CD4-positive, alpha-beta T cell (primary cell): ENCODE data around the gene PPP1R27. TPM values are rescaled to one million over a fixed set of nuclear protein-coding genes. Genes with fewer than 3 reads are reported as not detected.
A peak's percentile ranks its signal among the peaks of the same experiment; 100 is the strongest.

Experiments
- ATAC-seq: fragments of 200-7000 bp; cut with Tn5 transposase; one replicate; pipeline ENCODE4 v1.10.0; 2022; ENCODE audit warnings: mild to moderate bottlenecking; ENCODE audit not compliant: poor library complexity
- CTCF ChIA-PET: fragments of 350-600 bp; sonication (Branson Sonifier 250); formaldehyde crosslinking; loops from one replicate; lab custom pipeline; 2021; ENCODE audit warnings: antibody characterized with exemption, inconsistent platforms; lab: Charles Lee
- POLR2A ChIA-PET: fragments of 350-600 bp; sonication (Branson Sonifier 250); formaldehyde crosslinking; loops from one replicate; lab custom pipeline; 2021; ENCODE audit warnings: antibody characterized with exemption, inconsistent platforms; lab: Charles Lee
- DNase-seq, 14 experiments: peaks; one replicate each; pipeline ENCODE4 v3.0.0-alpha.2; 2013 to 2020; ENCODE audit warnings: mixed read lengths in 2 of 14
- H3K27ac ChIP-seq, 2 donors: one replicate each; pipeline versions ENCODE4 v1.5.1 to v1.7.0; 2013; ENCODE audit warnings: low read length in 2 of 2, low read depth in 1 of 2, mild to moderate bottlenecking in 1 of 2
- H3K27me3 ChIP-seq, 2 experiments: 1 replicate in 1 of 2; 2 replicates in 1 of 2; pipeline versions ENCODE4 v1.6.1 to v1.7.0; 2013; ENCODE audit warnings: low read length in 2 of 2, control low read depth in 1 of 2, mild to moderate bottlenecking in 1 of 2, moderate library complexity in 1 of 2; ENCODE audit not compliant: insufficient read depth in 2 of 2, control insufficient read depth in 1 of 2
- H3K36me3 ChIP-seq: one replicate; pipeline ENCODE4 v1.6.1; 2013; ENCODE audit warnings: low read length, control low read depth; ENCODE audit not compliant: insufficient read depth
- H3K4me1 ChIP-seq: one replicate; pipeline ENCODE4 v1.6.1; 2013; ENCODE audit warnings: low read length, control low read depth; ENCODE audit not compliant: insufficient read depth
- H3K4me3 ChIP-seq: one replicate; pipeline ENCODE4 v1.5.1; 2013; ENCODE audit warnings: mild to moderate bottlenecking, low read length, moderate library complexity
- H3K9me3 ChIP-seq, 2 experiments: 1 replicate in 1 of 2; 2 replicates in 1 of 2; pipeline versions ENCODE4 v1.6.1 to v1.7.0; 2013; ENCODE audit warnings: low read length in 2 of 2, mild to moderate bottlenecking in 2 of 2, control low read depth in 1 of 2, moderate library complexity in 1 of 2; ENCODE audit not compliant: control insufficient read depth in 1 of 2, insufficient read depth in 1 of 2
- H3K27ac Mint-ChIP-seq: one replicate; pipeline ENCODE4 v1.8.0; 2020; ENCODE audit warnings: mixed read lengths
- H3K27me3 Mint-ChIP-seq: one replicate; pipeline ENCODE4 v1.8.0; 2021; ENCODE audit warnings: mixed read lengths
- H3K36me3 Mint-ChIP-seq: one replicate; pipeline ENCODE4 v1.8.0; 2021; ENCODE audit warnings: low read depth, mixed read lengths
- H3K4me1 Mint-ChIP-seq: one replicate; pipeline ENCODE4 v1.8.0; 2021; ENCODE audit warnings: low read depth, mixed read lengths
- H3K4me3 Mint-ChIP-seq: one replicate; pipeline ENCODE4 v1.8.0; 2020; ENCODE audit warnings: mild to moderate bottlenecking, mixed read lengths
- H3K9me3 Mint-ChIP-seq: one replicate; pipeline ENCODE4 v1.8.0; 2020; ENCODE audit warnings: mixed read lengths
- intact Hi-C, 2 experiments: fragments of 100-400 bp; cut with DNase I in 1 of 2; cut with micrococcal nuclease in 1 of 2; formaldehyde crosslinking; loops; one replicate each; pipeline versions ENCODE4 v1.15.1 to v1.9.0; 2023 to 2025; cut with DNase I, micrococcal nuclease
- total RNA-seq, 174 experiments: library from RNA in 2 of 174; stranded (reverse) in 2 of 174; gene quantifications; one replicate each; pipeline ENCODE4 v1.2.3 and lab custom pipeline; 2021 to 2026
- TF ChIP-seq, protein P1 (sequence below): fragments of 200-600 bp; IDR thresholded peaks from one replicate; pipeline ENCODE4 v1.8.0; 2022; ENCODE audit warnings: antibody characterized with exemption, mild to moderate bottlenecking

Gene PPP1R27
- total RNA-seq, 2 experiments from 2014 or later, result not detected

- peaks cover 32% of the 10 kb centered on the region for H3K36me3 Mint-ChIP-seq
- no peaks in the 10 kb centered on the region for H3K9me3 Mint-ChIP-seq
- H3K9me3 ChIP-seq, result no peaks in the 10 kb centered on the region
- ChIA-PET CTCF (interaction anchor here (0.9 to 1.3 kb wide), 2 partner anchors 12 to 144 kb away, joined by 3 to 4 read pairs; partner anchors contain the start of gene CENPX), POLR2A (no interaction called here)
- peaks cover 14% of the 10 kb centered on the region for H3K36me3 ChIP-seq
- no peak overlapping the region for H3K4me3 ChIP-seq
- H3K4me3 Mint-ChIP-seq, result no peak overlapping the region
- TF ChIP-seq, protein P1, sequence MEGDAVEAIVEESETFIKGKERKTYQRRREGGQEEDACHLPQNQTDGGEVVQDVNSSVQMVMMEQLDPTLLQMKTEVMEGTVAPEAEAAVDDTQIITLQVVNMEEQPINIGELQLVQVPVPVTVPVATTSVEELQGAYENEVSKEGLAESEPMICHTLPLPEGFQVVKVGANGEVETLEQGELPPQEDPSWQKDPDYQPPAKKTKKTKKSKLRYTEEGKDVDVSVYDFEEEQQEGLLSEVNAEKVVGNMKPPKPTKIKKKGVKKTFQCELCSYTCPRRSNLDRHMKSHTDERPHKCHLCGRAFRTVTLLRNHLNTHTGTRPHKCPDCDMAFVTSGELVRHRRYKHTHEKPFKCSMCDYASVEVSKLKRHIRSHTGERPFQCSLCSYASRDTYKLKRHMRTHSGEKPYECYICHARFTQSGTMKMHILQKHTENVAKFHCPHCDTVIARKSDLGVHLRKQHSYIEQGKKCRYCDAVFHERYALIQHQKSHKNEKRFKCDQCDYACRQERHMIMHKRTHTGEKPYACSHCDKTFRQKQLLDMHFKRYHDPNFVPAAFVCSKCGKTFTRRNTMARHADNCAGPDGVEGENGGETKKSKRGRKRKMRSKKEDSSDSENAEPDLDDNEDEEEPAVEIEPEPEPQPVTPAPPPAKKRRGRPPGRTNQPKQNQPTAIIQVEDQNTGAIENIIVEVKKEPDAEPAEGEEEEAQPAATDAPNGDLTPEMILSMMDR, result no peak
- no peak overlapping the region for H3K27ac Mint-ChIP-seq
- no peaks in the 10 kb centered on the region for H3K27me3 Mint-ChIP-seq
- no peak overlapping the region for H3K27ac ChIP-seq
- intact Hi-C loops, result no loop called here
- no peak for DNase-seq
- peaks cover 3% of the 10 kb centered on the region for H3K4me1 ChIP-seq
- H3K27me3 ChIP-seq, result no peaks in the 10 kb centered on the region
- H3K4me1 Mint-ChIP-seq, result peaks cover 12% of the 10 kb centered on the region
- no peak for ATAC-seq
Observed at GRCh38 chr17:81878294-81878693, 43.4 kb upstream of the PPP1R27 start.

GRCh38 chr17:81877569-81877968 is 42.7 kb upstream of the PPP1R27 start:
- DNase-seq, result no peak
- Histone ChIP-seq H3K9me3 (no peaks in the 10 kb centered on the region), H3K27ac (no peak overlapping the region), H3K27me3 (no peaks in the 10 kb centered on the region), H3K4me3 (no peak overlapping the region), H3K36me3 (peaks cover 11% of the 10 kb centered on the region), H3K4me1 (peaks cover 10% of the 10 kb centered on the region)
- no peaks in the 10 kb centered on the region for H3K9me3 Mint-ChIP-seq
- no peaks in the 10 kb centered on the region for H3K27me3 Mint-ChIP-seq
- ChIA-PET POLR2A (no interaction called here), CTCF (interaction anchor here (0.9 to 1.3 kb wide), 2 partner anchors 11 to 145 kb away, joined by 3 to 4 read pairs; partner anchors contain the start of gene CENPX)
- intact Hi-C loops, result no loop called here
- peaks cover 31% of the 10 kb centered on the region for H3K36me3 Mint-ChIP-seq
- TF ChIP-seq, protein P1, result no peak
- peak overlapping the region; percentile 52 for H3K27ac Mint-ChIP-seq
- no peak overlapping the region for H3K4me3 Mint-ChIP-seq
- peaks cover 16% of the 10 kb centered on the region for H3K4me1 Mint-ChIP-seq
- ATAC-seq, result no peak

- TF ChIP-seq, protein P1, result peak; percentile 49
Observed at GRCh38 chr17:81871387-81872230, 36.8 kb upstream of the PPP1R27 start.

More at GRCh38 chr17:81871387-81872230, 36.8 kb upstream of the PPP1R27 start:
- ATAC-seq, result peak; percentile 39
- Histone ChIP-seq H3K27me3 (peaks cover 0 to 3% of the 10 kb centered on the region in 2 experiments), H3K27ac (peak overlapping the region; percentile 95 to 98), H3K4me1 (peaks cover 57% of the 10 kb centered on the region), H3K36me3 (peaks cover 29% of the 10 kb centered on the region), H3K9me3 (peaks cover 0 to 3% of the 10 kb centered on the region in 2 experiments), H3K4me3 (peak overlapping the region; percentile 83)
- CTCF ChIA-PET, result interaction anchor here (1.4 kb wide), 1 partner anchor 9 kb away, joined by 4 read pairs; no protein-coding TSS in a partner anchor
- peak overlapping the region; percentile 90 for H3K4me3 Mint-ChIP-seq
- peak overlapping the region; percentile 95 for H3K27ac Mint-ChIP-seq
- H3K4me1 Mint-ChIP-seq, result peaks cover 43% of the 10 kb centered on the region
- H3K36me3 Mint-ChIP-seq, result peaks cover 49% of the 10 kb centered on the region
- H3K9me3 Mint-ChIP-seq, result no peaks in the 10 kb centered on the region
- intact Hi-C loops, result loop anchor here (1.0 to 5.0 kb wide), 7 partner anchors 10 to 586 kb away; partner anchors contain the start of genes CENPX (in 2 of the 2), LRRC45 (in 2 of the 2), ALYREF (in 1 of the 2) and ANAPC11 (in 1 of the 2)
- POLR2A ChIA-PET, result interaction anchor here (0.6 to 4.6 kb wide), 15 partner anchors 9 to 547 kb away, joined by 3 to 63 read pairs (median 4); partner anchors contain the start of genes ALYREF, ANAPC11, ARL16 and DCXR
- no peaks in the 10 kb centered on the region for H3K27me3 Mint-ChIP-seq
- DNase-seq, result peak; percentile 91 to 98 (median 96)
